SK-N-MC (cell line): ENCODE measurements around the gene MYO5A.
"Not testable (repeated sequence)": the region's sequence is repeated elsewhere in the genome, so short reads cannot be mapped to it uniquely, and the experiment has no call there.

Source experiments
- DNase-seq: peaks from one replicate; pipeline ENCODE4 v3.0.0-alpha.2; 2011; ENCODE audit warnings: low read depth, low spot score
- H3K27ac ChIP-seq: fragments of 200-600 bp; sonication (generic); 2 replicates; pipeline ENCODE4 v1.5.1; 2016; ENCODE audit warnings: mixed run types
- H3K36me3 ChIP-seq: fragments of 200-600 bp; sonication (generic); 2 replicates; pipeline ENCODE4 v1.6.1; 2017; ENCODE audit warnings: antibody characterized with exemption, low read length, mixed read lengths; ENCODE audit not compliant: insufficient read depth
- H3K4me3 ChIP-seq: fragments of 200-600 bp; sonication (generic); 2 replicates; pipeline ENCODE4 v1.5.1; 2016
- H3K9ac ChIP-seq: fragments of 200-600 bp; sonication (generic); 2 replicates; pipeline ENCODE4 v1.8.0; 2017; ENCODE audit warnings: mixed run types, mixed read lengths; ENCODE audit not compliant: insufficient read length
- H3K9me3 ChIP-seq: fragments of 200-600 bp; sonication (generic); 2 replicates; pipeline ENCODE4 v1.6.1; 2017; ENCODE audit warnings: low read depth, mild to moderate bottlenecking, antibody characterized with exemption, low read length, moderate library complexity, mixed read lengths
- EZH2 ChIP-seq: fragments of 200-600 bp; sonication (generic); IDR thresholded peaks from one replicate; pipeline ENCODE4 v1.6.1; 2017; ENCODE audit warnings: antibody characterized with exemption
- FOXP2 ChIP-seq: optimal IDR thresholded peaks from 2 replicates; pipeline ENCODE3; 2011; ENCODE audit warnings: mild to moderate bottlenecking, moderate library complexity; ENCODE audit not compliant: insufficient read depth; ENCODE audit errors: extremely low read length, control extremely low read depth
- POLR2AphosphoS5 ChIP-seq: IDR thresholded peaks from 2 replicates; pipeline ENCODE4 v1.6.1; 2012; ENCODE audit warnings: mild to moderate bottlenecking, low read depth, low read length, borderline replicate concordance

MYO5A gene

DNA sequence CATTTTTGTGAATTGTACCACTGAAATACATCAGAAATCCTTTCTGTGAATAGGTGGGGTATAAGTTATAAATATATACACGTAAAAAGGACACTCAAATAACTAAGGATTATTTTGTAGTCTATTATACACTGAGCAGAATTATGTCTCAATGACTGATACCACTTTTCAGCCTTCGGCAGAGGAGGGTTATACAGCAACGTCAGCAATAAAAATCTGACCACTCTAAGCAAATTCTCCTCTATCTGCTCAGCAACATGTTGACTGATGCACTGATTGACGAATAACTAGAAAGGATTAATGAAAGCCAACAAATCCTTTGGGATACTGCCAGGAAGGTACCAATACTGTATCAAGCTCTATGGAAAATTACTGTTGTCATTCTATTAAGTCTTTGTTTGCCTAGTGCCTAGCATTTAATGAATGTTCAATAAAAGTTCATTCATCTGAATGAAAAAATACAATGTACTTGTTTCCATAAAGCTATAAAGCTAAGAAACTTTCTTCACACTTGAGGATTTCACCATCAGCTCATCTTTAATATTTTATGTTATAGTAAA, 34.9 kb upstream of the MYO5A start:
- Histone ChIP-seq H3K9me3 (no peaks in the 10 kb centered on the region), H3K4me3 (no peak overlapping the region), H3K36me3 (peaks cover 56% of the 10 kb centered on the region), H3K27ac (no peak overlapping the region), H3K9ac (no peak overlapping the region)
- no peak for TF ChIP-seq POLR2AphosphoS5
- no peak for TF ChIP-seq EZH2
- no peak for TF ChIP-seq FOXP2
- DNase-seq: no peak

DNA sequence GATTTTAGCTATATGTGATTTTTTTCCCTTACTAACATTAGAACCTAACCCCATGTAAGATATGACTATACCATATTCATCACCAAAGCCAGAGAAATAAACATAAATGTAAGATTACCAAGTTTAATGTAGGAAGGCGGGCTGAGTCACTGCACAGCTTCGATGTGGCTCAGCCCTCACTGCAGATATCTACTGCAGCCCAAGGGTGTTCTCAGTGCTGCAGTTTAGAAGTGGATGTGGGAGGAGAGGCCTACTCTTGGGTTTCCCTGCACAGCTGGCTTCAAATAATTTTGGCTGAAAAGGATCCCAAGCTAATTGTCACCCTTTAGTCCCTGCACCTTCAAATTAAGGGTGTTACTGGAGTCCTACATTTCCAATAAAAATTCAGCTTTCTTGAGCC, 30.9 kb upstream of the MYO5A start:
- TF ChIP-seq FOXP2: no peak
- no peak for TF ChIP-seq EZH2
- no peak for TF ChIP-seq POLR2AphosphoS5
- peaks cover 79% of the 10 kb centered on the region for H3K36me3 ChIP-seq
- no peak overlapping the region for H3K9ac ChIP-seq
- DNase-seq: no peak
- H3K27ac ChIP-seq: no peak overlapping the region
- H3K4me3 ChIP-seq: no peak overlapping the region
- H3K9me3 ChIP-seq: no peaks in the 10 kb centered on the region

DNA sequence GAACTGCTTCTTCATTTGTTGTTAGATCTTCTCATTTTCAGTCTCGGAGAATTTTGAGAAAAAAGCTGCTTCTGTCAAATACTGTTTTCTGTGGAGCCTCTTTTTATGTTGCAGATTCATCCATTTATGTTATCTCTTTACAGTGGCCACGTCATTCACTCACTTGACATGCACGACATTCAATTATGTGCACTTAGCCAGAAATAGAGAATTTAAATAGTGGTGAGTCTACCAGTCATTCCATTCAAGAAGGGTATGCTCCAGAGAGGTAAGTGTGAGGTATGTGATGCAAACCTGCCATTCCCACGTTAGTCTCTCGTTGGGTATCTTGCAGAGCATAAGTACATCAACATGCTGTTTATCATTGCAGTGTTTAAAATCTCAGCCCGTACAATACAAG, 30.3 kb upstream of the MYO5A start:
- TF ChIP-seq POLR2AphosphoS5 (no peak), EZH2 (no peak), FOXP2 (no peak)
- Histone ChIP-seq H3K9me3 (no peaks in the 10 kb centered on the region), H3K9ac (no peak overlapping the region), H3K4me3 (no peak overlapping the region), H3K36me3 (peaks cover 79% of the 10 kb centered on the region), H3K27ac (no peak overlapping the region)
- DNase-seq: no peak

DNA sequence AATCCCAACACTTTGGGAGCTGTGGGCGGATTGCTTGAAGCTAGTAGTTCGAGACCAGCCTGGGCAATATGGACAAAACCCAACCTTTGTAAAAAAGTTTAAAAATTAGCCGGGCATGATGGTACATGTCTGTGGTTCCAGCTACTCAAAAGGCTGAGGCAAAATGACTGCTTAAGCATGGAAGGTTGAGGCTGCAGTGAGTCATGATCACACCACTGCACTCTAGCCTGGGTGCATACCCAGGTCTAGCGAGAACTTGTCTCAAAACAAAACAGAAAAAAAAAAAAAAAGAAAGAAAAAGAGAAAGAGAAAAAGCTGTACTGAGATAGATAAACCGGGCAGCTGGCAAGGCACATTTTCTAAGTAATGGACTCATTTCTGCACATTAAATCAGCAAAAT, 29.5 kb upstream of the MYO5A start:
- DNase-seq: no peak
- no peak overlapping the region for H3K27ac ChIP-seq

DNA sequence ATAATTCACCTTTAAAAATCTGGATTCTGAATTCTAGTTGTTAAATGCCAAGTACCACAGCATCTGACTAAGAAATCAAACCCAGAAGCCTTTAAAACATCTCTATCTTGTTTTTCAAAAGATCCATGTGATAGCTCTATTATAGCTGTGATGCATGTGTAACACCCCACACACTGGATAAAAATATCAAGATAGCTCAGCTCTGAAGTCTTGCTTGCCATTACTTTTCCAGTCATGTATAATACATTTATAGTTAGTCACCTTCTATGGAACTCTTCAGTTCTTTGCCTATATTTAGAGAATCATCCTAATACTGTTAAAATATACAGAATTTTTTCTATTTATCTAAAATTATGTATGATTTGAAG, 28.6 kb upstream of the MYO5A start:
- DNase-seq: no peak
- H3K9me3 ChIP-seq: no peaks in the 10 kb centered on the region
- H3K9ac ChIP-seq: no peak overlapping the region
- no peak for TF ChIP-seq POLR2AphosphoS5
- no peak for TF ChIP-seq FOXP2
- TF ChIP-seq EZH2: no peak
- peaks cover 75% of the 10 kb centered on the region for H3K36me3 ChIP-seq
- no peak overlapping the region for H3K27ac ChIP-seq
- no peak overlapping the region for H3K4me3 ChIP-seq

More for the DNA sequence above, 29.5 kb upstream of the MYO5A start:
- no peak overlapping the region for H3K4me3 ChIP-seq
- H3K36me3 ChIP-seq: peaks cover 79% of the 10 kb centered on the region
- TF ChIP-seq FOXP2: no peak
- H3K9me3 ChIP-seq: no peaks in the 10 kb centered on the region
- H3K9ac ChIP-seq: no peak overlapping the region

DNA sequence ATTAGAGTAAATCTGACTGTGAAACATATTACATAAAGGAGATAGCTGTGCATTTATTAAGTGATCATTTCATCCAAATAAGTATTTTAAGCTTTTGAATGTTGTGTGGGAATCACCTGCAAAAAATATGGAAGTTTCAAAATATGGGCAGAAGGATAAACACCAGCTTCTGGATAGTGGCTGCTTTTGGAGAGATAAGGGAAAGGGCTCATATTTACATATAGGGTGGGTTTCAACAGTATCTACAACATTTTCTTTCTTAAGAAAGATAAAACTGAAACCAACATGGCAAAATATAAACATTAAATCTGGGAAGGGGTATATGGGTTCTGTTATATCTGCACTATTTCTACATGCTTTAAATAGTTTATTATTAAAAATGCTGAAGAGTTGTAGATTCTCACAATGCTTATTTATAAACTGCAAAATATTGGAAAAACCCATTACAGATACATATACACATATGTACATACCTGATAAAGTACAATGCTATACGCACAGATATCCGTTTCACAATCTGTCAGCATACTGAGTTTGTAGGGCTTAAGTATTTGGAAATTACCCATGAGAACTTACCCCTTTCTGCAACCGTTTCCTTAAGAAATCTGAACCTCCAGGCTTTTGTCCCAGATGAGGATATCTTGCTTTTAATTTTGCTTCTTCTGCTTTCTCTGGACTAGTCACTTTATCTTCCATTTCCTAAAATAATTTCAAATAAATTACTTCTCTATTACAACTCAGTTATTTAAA, 28.0 kb upstream of the MYO5A start:
- TF ChIP-seq FOXP2: no peak
- TF ChIP-seq POLR2AphosphoS5: no peak
- TF ChIP-seq EZH2: no peak
- H3K9ac ChIP-seq: no peak overlapping the region
- no peak overlapping the region for H3K4me3 ChIP-seq
- peaks cover 80% of the 10 kb centered on the region for H3K36me3 ChIP-seq
- no peak for DNase-seq
- H3K9me3 ChIP-seq: no peaks in the 10 kb centered on the region
- H3K27ac ChIP-seq: no peak overlapping the region

DNA sequence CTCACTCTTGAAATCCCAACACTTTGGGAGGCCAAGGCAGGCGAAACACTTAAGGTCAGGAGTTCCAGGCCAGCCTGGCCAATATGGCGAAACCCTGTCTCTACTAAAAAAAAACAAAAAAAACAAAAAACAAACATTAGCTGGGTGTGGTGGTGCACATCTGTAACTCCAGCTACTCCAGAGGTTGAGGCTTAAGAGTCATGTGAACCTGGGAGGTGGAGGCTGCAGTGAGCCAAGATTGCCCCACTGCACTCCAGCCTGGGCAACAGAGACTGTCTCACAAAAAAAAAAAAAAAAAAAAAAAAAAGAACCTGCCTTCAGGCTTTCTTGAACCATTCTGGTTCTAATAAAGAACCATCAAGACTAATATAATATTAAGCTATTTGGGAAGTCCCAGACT, 23.6 kb upstream of the MYO5A start:
- H3K9me3 ChIP-seq: no peaks in the 10 kb centered on the region
- H3K36me3 ChIP-seq: peaks cover 83% of the 10 kb centered on the region
- no peak for TF ChIP-seq POLR2AphosphoS5
- no peak for TF ChIP-seq EZH2
- no peak for TF ChIP-seq FOXP2
- H3K27ac ChIP-seq: no peak overlapping the region
- no peak for DNase-seq
- H3K4me3 ChIP-seq: no peak overlapping the region
- H3K9ac ChIP-seq: no peak overlapping the region

DNA sequence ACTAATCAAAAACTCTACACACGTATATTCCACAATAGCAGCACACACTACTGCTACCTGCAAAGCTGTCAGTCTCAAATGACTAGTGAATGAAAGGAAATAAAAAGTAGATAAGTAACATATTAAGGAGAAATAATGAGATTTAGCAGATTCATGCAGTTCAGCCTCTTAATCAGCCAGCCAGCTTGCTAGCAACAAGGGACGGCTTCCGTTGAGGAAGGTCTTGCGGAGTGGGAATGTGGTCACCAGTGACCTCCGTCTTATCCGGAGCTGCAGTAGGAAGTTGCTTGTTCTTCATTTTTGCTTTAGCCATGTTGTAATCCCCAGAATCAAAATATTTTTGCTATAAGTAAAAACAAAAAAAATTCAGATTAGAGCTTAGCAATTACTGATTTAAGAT, 23.1 kb upstream of the MYO5A start:
- no peak for TF ChIP-seq FOXP2
- no peak for TF ChIP-seq EZH2
- TF ChIP-seq POLR2AphosphoS5: no peak
- DNase-seq: no peak
- Histone ChIP-seq H3K9me3 (no peaks in the 10 kb centered on the region), H3K36me3 (peaks cover 84% of the 10 kb centered on the region), H3K4me3 (no peak overlapping the region), H3K9ac (no peak overlapping the region), H3K27ac (no peak overlapping the region)

DNA sequence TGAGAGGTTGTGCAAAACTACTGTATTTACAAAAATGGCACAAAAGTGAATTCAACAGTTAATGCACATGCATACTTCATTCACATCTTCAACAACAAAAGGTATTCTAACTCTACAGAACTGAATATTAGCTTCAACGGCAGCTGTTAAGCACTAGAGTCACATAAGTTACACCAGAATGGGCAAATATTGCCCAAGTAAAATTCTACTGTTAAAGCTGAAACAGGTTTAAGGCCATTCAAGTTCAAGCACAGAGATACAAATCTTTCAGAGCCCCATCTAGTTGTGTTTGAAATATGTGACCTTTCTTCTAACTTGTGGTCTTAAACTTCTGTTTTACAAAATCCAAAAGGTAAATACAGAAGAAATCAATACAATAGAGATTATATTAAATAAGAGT, 22.5 kb upstream of the MYO5A start:
- peaks cover 84% of the 10 kb centered on the region for H3K36me3 ChIP-seq
- H3K27ac ChIP-seq, DNase-seq, H3K9ac ChIP-seq, H3K9me3 ChIP-seq, H3K4me3 ChIP-seq: not testable (repeated sequence)
